ENCODE results near the gene PICK1. TPM values are rescaled to one million over a fixed set of nuclear protein-coding genes. Genes with fewer than 3 reads are reported as not detected.
A peak's percentile ranks its signal among the peaks of the same experiment; 100 is the strongest.

Gene PICK1
- polyA plus RNA-seq, 1 donor (not counting 4 experiments of a cell fraction or from before 2014, with no cell fraction given): 26.8 TPM

DNA sequence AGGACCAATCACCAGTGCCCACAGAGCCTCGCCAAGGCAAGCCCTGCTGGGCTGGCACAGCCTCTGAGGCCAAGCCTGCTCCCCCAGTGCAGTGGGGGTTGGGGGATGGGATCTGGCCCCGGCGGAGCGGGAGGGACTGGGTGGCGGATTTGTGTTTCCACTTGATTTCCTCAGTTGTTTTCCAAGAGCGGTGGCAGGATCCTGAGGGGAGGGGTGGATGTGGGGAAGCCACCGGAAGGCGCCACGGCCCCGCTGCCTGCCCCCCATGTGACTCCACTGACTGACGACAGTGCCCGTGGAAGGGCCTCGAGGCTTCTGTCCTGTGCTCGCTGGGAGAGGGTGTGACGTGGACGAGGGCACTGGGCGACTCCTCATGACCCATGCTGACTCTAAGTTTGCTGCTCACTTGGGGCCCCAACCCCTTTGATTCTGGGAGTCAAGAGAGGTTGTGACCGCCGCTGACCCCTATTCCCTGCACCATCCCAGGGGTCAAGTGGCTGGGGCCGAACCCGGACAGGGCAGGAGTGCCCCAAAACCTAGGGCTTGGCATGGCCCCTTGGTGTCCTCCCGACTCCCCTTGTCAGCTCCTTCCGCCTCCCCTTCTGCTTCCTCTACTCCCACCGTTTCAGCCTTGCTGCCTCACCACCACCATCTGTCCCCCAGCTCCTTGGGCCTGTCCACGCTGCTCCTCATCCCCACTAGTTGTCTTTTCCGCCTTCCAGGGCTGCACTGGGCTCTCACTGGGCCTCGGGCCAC, 23.5 kb upstream of the PICK1 start:
- H4K20me1 ChIP-seq (ENCODE audit: control insufficient read depth, extremely low read depth, insufficient read depth, low read length): no peaks in the 10 kb centered on the region
- H3K4me3 ChIP-seq (ENCODE audit: control insufficient read depth in 2 of 3, extremely low read depth in 1 of 3, insufficient read depth in 2 of 3, low read depth in 1 of 3, low read length in 3 of 3): no peak overlapping the region
- FAIRE-seq (no peak), DNase-seq (ENCODE audit: low read depth, low spot score) (no peak)
- H3K4me2 ChIP-seq (ENCODE audit: control insufficient read depth, extremely low read depth, insufficient read depth, low read depth, low read length): no peak overlapping the region
- no peaks in the 10 kb centered on the region for H3K9me1 ChIP-seq (ENCODE audit: control insufficient read depth, extremely low read depth, insufficient read depth, low read length)
- no peak overlapping the region for H3K9ac ChIP-seq (ENCODE audit: control insufficient read depth, extremely low read depth, insufficient read depth, low read length)
- no peaks in the 10 kb centered on the region for H3K9me3 ChIP-seq (ENCODE audit: control insufficient read depth, low read depth, low read length)
- H3K27me3 ChIP-seq (ENCODE audit: control insufficient read depth, extremely low read depth, insufficient read depth, low read length): peaks cover 4% of the 10 kb centered on the region
- no peak for TF ChIP-seq CTCF (optimal IDR thresholded peaks at IDR 0.05 in 1 of 3, IDR thresholded peaks at IDR 0.05 in 1 of 3, conservative IDR thresholded peaks at IDR 0.05 in 1 of 3; ENCODE audit: extremely low read depth in 1 of 3, insufficient read depth in 2 of 3, low read length in 3 of 3)
- TF ChIP-seq EZH2 (IDR thresholded peaks at IDR 0.05; ENCODE audit: low read length): no peak
- H3K36me3 ChIP-seq (ENCODE audit: control insufficient read depth in 2 of 2, extremely low read depth in 1 of 2, insufficient read depth in 2 of 2, low read length in 2 of 2): no peaks in the 10 kb centered on the region
- H2AFZ ChIP-seq (ENCODE audit: control insufficient read depth, low read length): no peak overlapping the region
- peaks cover 10% of the 10 kb centered on the region for H3K4me1 ChIP-seq (ENCODE audit: control insufficient read depth, extremely low read depth, insufficient read depth, low read length)
- H3K27ac ChIP-seq (ENCODE audit: control insufficient read depth, insufficient read depth, low read length): no peak overlapping the region
- H3K79me2 ChIP-seq (ENCODE audit: control insufficient read depth, insufficient read depth, low read length): no peaks in the 10 kb centered on the region
- dilution Hi-C loops (cut with MboI; ENCODE audit: extremely low pct_ligation_motif_present, low sequenced_read_pairs): no loop called here

- H3K9ac ChIP-seq (ENCODE audit: control insufficient read depth, extremely low read depth, insufficient read depth, low read length): no peak overlapping the region
- H3K36me3 ChIP-seq (ENCODE audit: control insufficient read depth in 2 of 2, extremely low read depth in 1 of 2, insufficient read depth in 2 of 2, low read length in 2 of 2): no peaks in the 10 kb centered on the region
- no peak overlapping the region for H2AFZ ChIP-seq (ENCODE audit: control insufficient read depth, low read length)
- H3K9me3 ChIP-seq (ENCODE audit: control insufficient read depth, low read depth, low read length): no peaks in the 10 kb centered on the region
- H3K79me2 ChIP-seq (ENCODE audit: control insufficient read depth, insufficient read depth, low read length): no peaks in the 10 kb centered on the region
- peaks cover 10% of the 10 kb centered on the region for H3K4me1 ChIP-seq (ENCODE audit: control insufficient read depth, extremely low read depth, insufficient read depth, low read length)
- H3K9me1 ChIP-seq (ENCODE audit: control insufficient read depth, extremely low read depth, insufficient read depth, low read length): no peaks in the 10 kb centered on the region
- no peak overlapping the region for H3K4me2 ChIP-seq (ENCODE audit: control insufficient read depth, extremely low read depth, insufficient read depth, low read depth, low read length)
- no peak overlapping the region for H3K27ac ChIP-seq (ENCODE audit: control insufficient read depth, insufficient read depth, low read length)
- H3K27me3 ChIP-seq (ENCODE audit: control insufficient read depth, extremely low read depth, insufficient read depth, low read length): no peaks in the 10 kb centered on the region
- DNase-seq (ENCODE audit: low read depth, low spot score): no peak
- H3K4me3 ChIP-seq (ENCODE audit: control insufficient read depth in 2 of 3, extremely low read depth in 1 of 3, insufficient read depth in 2 of 3, low read depth in 1 of 3, low read length in 3 of 3): no peak overlapping the region
- dilution Hi-C loops (cut with MboI; ENCODE audit: extremely low pct_ligation_motif_present, low sequenced_read_pairs): no loop called here
- H4K20me1 ChIP-seq (ENCODE audit: control insufficient read depth, extremely low read depth, insufficient read depth, low read length): no peaks in the 10 kb centered on the region
- TF ChIP-seq EZH2 (IDR thresholded peaks at IDR 0.05; ENCODE audit: low read length): no peak
- no peak for TF ChIP-seq CTCF (optimal IDR thresholded peaks at IDR 0.05 in 1 of 3, IDR thresholded peaks at IDR 0.05 in 1 of 3, conservative IDR thresholded peaks at IDR 0.05 in 1 of 3; ENCODE audit: extremely low read depth in 1 of 3, insufficient read depth in 2 of 3, low read length in 3 of 3)
- peak; percentile 62 for FAIRE-seq
These were observed 22.8 kb upstream of the PICK1 start for GRCh38 chr22:38034278-38034882.

Measured in keratinocyte (primary cell).